ENCODE measurements around the gene PNMT. TPM values are rescaled to one million over a fixed set of nuclear protein-coding genes. Genes with fewer than 3 reads are reported as not detected.

The PNMT gene
- total RNA-seq, 1 experiment from 2014 or later = 1.4 TPM

DNA sequence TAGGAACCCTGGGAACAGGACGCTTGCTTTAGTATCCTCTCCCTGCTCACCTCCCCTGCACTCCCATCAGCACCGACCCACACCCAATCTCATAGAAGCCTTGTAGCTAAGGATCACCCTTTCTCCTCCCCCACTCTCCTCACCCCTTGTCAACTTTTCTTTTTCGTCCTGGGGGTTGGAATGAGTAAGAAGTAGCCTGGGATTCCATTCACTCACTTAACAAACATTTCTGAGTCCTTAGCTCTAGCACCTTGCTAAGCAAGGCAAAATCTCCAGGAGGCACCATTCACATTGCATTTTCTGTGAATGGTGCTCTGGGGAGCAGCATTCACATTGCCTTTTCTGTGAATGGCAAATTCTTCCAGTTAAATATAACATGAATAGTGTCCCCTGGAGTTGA, 20.7 kb downstream of the PNMT start:
- Histone ChIP-seq H3F3A (ENCODE audit: low read length, unreplicated experiment) (peaks cover 8% of the 10 kb centered on the region), H3K4me2 (ENCODE audit: low read length) (peak overlapping the region; percentile 94), H3K36me3 (ENCODE audit: low read depth, low read length) (no peaks in the 10 kb centered on the region), H3K4me1 (ENCODE audit: insufficient read depth, low read length) (peaks cover 16% of the 10 kb centered on the region), H2AFZ (ENCODE audit: low read length) (peak overlapping the region; percentile 94; the same call in 1 of the 2 replicates), H4K20me1 (ENCODE audit: low read length) (no peaks in the 10 kb centered on the region), H3K9ac (ENCODE audit: low read length) (peak overlapping the region; percentile 82), H3K9me2 (replicated peaks; ENCODE audit: low read length) (no peaks in the 10 kb centered on the region), H3K79me2 (ENCODE audit: low read length) (no peaks in the 10 kb centered on the region), H3K27ac (ENCODE audit: low read length) (no peak overlapping the region), H3K4me3 (ENCODE audit: low read length) (peak overlapping the region; percentile 86), H3K9me3 (ENCODE audit: low read length) (no peaks in the 10 kb centered on the region), H3K27me3 (ENCODE audit: low read length) (no peaks in the 10 kb centered on the region)
- intact Hi-C loops (cut with micrococcal nuclease) = no loop called here
- TF ChIP-seq, protein P1, sequence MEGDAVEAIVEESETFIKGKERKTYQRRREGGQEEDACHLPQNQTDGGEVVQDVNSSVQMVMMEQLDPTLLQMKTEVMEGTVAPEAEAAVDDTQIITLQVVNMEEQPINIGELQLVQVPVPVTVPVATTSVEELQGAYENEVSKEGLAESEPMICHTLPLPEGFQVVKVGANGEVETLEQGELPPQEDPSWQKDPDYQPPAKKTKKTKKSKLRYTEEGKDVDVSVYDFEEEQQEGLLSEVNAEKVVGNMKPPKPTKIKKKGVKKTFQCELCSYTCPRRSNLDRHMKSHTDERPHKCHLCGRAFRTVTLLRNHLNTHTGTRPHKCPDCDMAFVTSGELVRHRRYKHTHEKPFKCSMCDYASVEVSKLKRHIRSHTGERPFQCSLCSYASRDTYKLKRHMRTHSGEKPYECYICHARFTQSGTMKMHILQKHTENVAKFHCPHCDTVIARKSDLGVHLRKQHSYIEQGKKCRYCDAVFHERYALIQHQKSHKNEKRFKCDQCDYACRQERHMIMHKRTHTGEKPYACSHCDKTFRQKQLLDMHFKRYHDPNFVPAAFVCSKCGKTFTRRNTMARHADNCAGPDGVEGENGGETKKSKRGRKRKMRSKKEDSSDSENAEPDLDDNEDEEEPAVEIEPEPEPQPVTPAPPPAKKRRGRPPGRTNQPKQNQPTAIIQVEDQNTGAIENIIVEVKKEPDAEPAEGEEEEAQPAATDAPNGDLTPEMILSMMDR (conservative IDR thresholded peaks at IDR 0.05; ENCODE audit: low read depth, low read length) = no peak
- no peak for TF ChIP-seq EZH2 (IDR thresholded peaks at IDR 0.05; ENCODE audit: low read length, unreplicated experiment)
- no peak for TF ChIP-seq EZH2phosphoT487 (IDR thresholded peaks at IDR 0.05; ENCODE audit: borderline replicate concordance, low read length)
- no peak for DNase-seq
- POLR2A ChIA-PET (ENCODE audit: unreplicated experiment) = no interaction called here
- BruUV-seq (replicated peaks) = no TSS peak
- ATAC-seq = no peak
- CTCF ChIA-PET = interaction anchor here (0.8 kb wide), 1 partner anchor 30 kb away, joined by 5 read pairs; no protein-coding TSS in a partner anchor

DNA sequence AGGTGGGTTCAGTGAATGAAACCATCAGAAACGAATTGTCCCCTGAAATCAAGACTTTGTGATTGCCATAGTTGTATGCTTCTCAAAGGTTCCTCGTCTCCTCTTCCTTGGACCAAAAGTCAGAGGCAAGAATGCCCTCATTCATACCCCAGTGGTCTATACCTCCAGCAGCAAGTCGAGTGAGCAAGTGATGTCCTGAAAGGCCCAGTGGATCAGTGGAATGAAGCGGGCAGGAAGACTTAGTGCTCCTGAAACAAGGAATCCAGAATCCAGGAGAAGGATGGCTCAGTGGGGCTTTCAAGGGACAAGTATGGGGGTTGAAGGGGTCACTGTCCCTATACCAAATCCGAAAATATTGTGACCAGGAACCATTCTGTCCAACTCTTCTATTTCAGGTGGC, 26.3 kb downstream of the PNMT start:
- intact Hi-C loops (cut with micrococcal nuclease) = no loop called here
- ChIA-PET CTCF (no interaction called here), POLR2A (ENCODE audit: unreplicated experiment) (no interaction called here)
- TF ChIP-seq, protein P1 (conservative IDR thresholded peaks at IDR 0.05; ENCODE audit: low read depth, low read length) = no peak
- TF ChIP-seq EZH2 (IDR thresholded peaks at IDR 0.05; ENCODE audit: low read length, unreplicated experiment) (no peak), EZH2phosphoT487 (IDR thresholded peaks at IDR 0.05; ENCODE audit: borderline replicate concordance, low read length) (no peak)
- Histone ChIP-seq H2AFZ (ENCODE audit: low read length) (no peak overlapping the region), H3K4me2 (ENCODE audit: low read length) (no peak overlapping the region), H3K9ac (ENCODE audit: low read length) (no peak overlapping the region), H3K79me2 (ENCODE audit: low read length) (peaks cover 3% of the 10 kb centered on the region), H3K9me2 (replicated peaks; ENCODE audit: low read length) (no peaks in the 10 kb centered on the region), H3F3A (ENCODE audit: low read length, unreplicated experiment) (no peaks in the 10 kb centered on the region), H3K27ac (ENCODE audit: low read length) (no peak overlapping the region), H3K4me1 (ENCODE audit: insufficient read depth, low read length) (0 out of 2 replicates have a peak, but pooled peaks cover 3% of the 10 kb centered on the region), H3K4me3 (ENCODE audit: low read length) (no peak overlapping the region), H3K27me3 (ENCODE audit: low read length) (no peaks in the 10 kb centered on the region), H3K36me3 (ENCODE audit: low read depth, low read length) (no peaks in the 10 kb centered on the region), H3K9me3 (ENCODE audit: low read length) (no peaks in the 10 kb centered on the region), H4K20me1 (ENCODE audit: low read length) (no peaks in the 10 kb centered on the region)
- ATAC-seq (no peak), DNase-seq (no peak)
- BruUV-seq (replicated peaks) = no TSS peak

DNA sequence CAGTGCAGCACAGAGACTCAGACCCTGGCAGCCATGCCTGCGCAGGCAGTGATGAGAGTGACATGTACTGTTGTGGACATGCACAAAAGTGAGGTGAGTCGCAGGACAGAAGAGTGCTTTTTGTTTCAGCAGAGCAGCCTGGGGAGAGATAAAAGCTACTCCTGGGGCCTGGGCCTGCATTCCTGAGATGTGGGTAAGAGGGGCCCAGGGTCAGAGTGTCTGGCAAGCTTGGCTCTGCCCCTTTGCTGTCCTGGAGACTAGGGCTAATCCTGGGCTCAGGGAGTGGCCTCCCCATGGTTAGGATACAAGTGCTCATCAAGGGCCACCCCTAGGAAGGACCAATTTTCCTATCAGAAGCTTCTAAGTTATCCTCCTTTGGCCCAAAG, 26.8 kb downstream of the PNMT start:
- no peak overlapping the region for H3K27ac ChIP-seq (ENCODE audit: low read length)
- no peak for ATAC-seq
- no peak overlapping the region for H3K9ac ChIP-seq (ENCODE audit: low read length)
- H3K36me3 ChIP-seq (ENCODE audit: low read depth, low read length) = no peaks in the 10 kb centered on the region
- H3K9me2 ChIP-seq (replicated peaks; ENCODE audit: low read length) = no peaks in the 10 kb centered on the region
- DNase-seq = no peak
- H3K4me2 ChIP-seq (ENCODE audit: low read length) = no peak overlapping the region
- H2AFZ ChIP-seq (ENCODE audit: low read length) = no peak overlapping the region
- CTCF ChIA-PET = no interaction called here
- H3K9me3 ChIP-seq (ENCODE audit: low read length) = no peaks in the 10 kb centered on the region
- BruUV-seq (replicated peaks) = no TSS peak
- peaks cover 8% of the 10 kb centered on the region for H3K79me2 ChIP-seq (ENCODE audit: low read length)
- H3K4me3 ChIP-seq (ENCODE audit: low read length) = no peak overlapping the region
- 0 out of 2 replicates have a peak, but pooled peaks cover 3% of the 10 kb centered on the region for H3K4me1 ChIP-seq (ENCODE audit: insufficient read depth, low read length)
- POLR2A ChIA-PET (ENCODE audit: unreplicated experiment) = no interaction called here
- no peaks in the 10 kb centered on the region for H3K27me3 ChIP-seq (ENCODE audit: low read length)
- intact Hi-C loops (cut with micrococcal nuclease) = no loop called here
- no peaks in the 10 kb centered on the region for H4K20me1 ChIP-seq (ENCODE audit: low read length)
- H3F3A ChIP-seq (ENCODE audit: low read length, unreplicated experiment) = no peaks in the 10 kb centered on the region
- TF ChIP-seq, protein P1 (conservative IDR thresholded peaks at IDR 0.05; ENCODE audit: low read depth, low read length) = no peak
- no peak for TF ChIP-seq EZH2 (IDR thresholded peaks at IDR 0.05; ENCODE audit: low read length, unreplicated experiment)
